HepG2 (cell line): ENCODE data around the gene IQCE. TPM values are rescaled to one million over a fixed set of nuclear protein-coding genes. Genes with fewer than 3 reads are reported as not detected.

Experiments used
- ATAC-seq: fragments of 200-7000 bp; cut with Tn5 transposase; 3 replicates; pipeline ENCODE4 v1.9.1; 2020; ENCODE audit warnings: mild to moderate bottlenecking, moderate library complexity
- BruUV-seq: library from RNA; stranded (reverse); fragments of 400-500 nt; replicated peaks from 2 replicates; lab custom pipeline; 2021; lab: Mats Ljungman, UMichigan
- CTCF ChIA-PET: fragments of 300-600 bp; formaldehyde crosslinking; extraction: SDS; loops from one replicate; lab custom pipeline; 2021; ENCODE audit warnings: low total read pairs, inconsistent platforms, low intra/inter-chr PET ratio; lab: Yijun Ruan, JAX
- POLR2A ChIA-PET: fragments of 350-600 bp; sonication (Branson Sonifier 250); formaldehyde crosslinking; loops from one replicate; lab custom pipeline; 2020; ENCODE audit warnings: antibody characterized with exemption, inconsistent platforms; lab: Yijun Ruan, JAX
- DNase-seq: peaks from one replicate; pipeline ENCODE4 v3.0.0-alpha.2; 2015; ENCODE audit warnings: low spot score
- FAIRE-seq: peaks from 3 replicates; lab custom pipeline; 2011; peaks lifted over from hg19 to GRCh38; lab: Jason Lieb, UNC
- H2AFZ ChIP-seq: one replicate; pipeline ENCODE4 v1.6.1; 2011; ENCODE audit warnings: low read length, inconsistent platforms
- H3K27ac ChIP-seq: fragments of 300-600 bp; 3 replicates; pipeline ENCODE4 v1.8.0; 2011; ENCODE audit warnings: mixed run types, mild to moderate bottlenecking, mixed read lengths, low read length, inconsistent platforms; ENCODE audit not compliant: insufficient read depth; ENCODE audit errors: extremely low read length
- H3K27me3 ChIP-seq, 2 experiments: fragments of 200-600 bp in 1 of 2; 2 replicates in 1 of 2; 3 replicates in 1 of 2; pipeline versions ENCODE4 v1.6.0 to v1.8.0; 2011; ENCODE audit warnings: low read length in 2 of 2, mild to moderate bottlenecking in 2 of 2, moderate library complexity in 2 of 2, inconsistent platforms in 1 of 2; ENCODE audit not compliant: insufficient read depth in 2 of 2, control insufficient read depth in 1 of 2
- H3K36me3 ChIP-seq, 2 experiments: fragments of 200-600 bp in 1 of 2; replicated peaks in 1 of 2; 2 replicates in 1 of 2; 3 replicates in 1 of 2; pipeline versions ENCODE4 v1.5.1 to v1.8.0; 2011; ENCODE audit warnings: low read length in 2 of 2, inconsistent platforms in 1 of 2; ENCODE audit not compliant: insufficient read depth in 2 of 2, control insufficient read depth in 1 of 2
- H3K4me1 ChIP-seq: 2 replicates; pipeline ENCODE4 v1.5.1; 2012; ENCODE audit warnings: low read length, inconsistent platforms; ENCODE audit not compliant: insufficient read depth
- H3K4me2 ChIP-seq: 2 replicates; pipeline ENCODE4 v1.6.0; 2011; ENCODE audit warnings: low read depth, low read length, inconsistent platforms
- H3K4me3 ChIP-seq, 3 experiments: fragments of 200-600 bp in 1 of 3; sonication (generic), shearing (Covaris generic) in 1 of 3; replicated peaks in 1 of 3; 2 replicates each; pipeline ENCODE4 v1.5.1; 2011 to 2016; ENCODE audit warnings: low read length in 3 of 3, inconsistent platforms in 2 of 3, low read depth in 2 of 3, mild to moderate bottlenecking in 2 of 3, control low read depth in 1 of 3, mixed read lengths in 1 of 3; ENCODE audit not compliant: insufficient read depth in 1 of 3
- H3K79me2 ChIP-seq: one replicate; pipeline ENCODE4 v1.6.1; 2011; ENCODE audit warnings: low read length, inconsistent platforms; ENCODE audit not compliant: insufficient read depth
- H3K9ac ChIP-seq: 2 replicates; pipeline ENCODE4 v1.6.0; 2011; ENCODE audit warnings: mild to moderate bottlenecking, low read depth, low read length, inconsistent platforms; ENCODE audit not compliant: insufficient read depth
- H3K9me3 ChIP-seq: 2 replicates; pipeline ENCODE4 v1.5.1; 2012; ENCODE audit warnings: mild to moderate bottlenecking, low read length
- H4K20me1 ChIP-seq: 2 replicates; pipeline ENCODE4 v1.6.0; 2011; ENCODE audit warnings: inconsistent platforms, mild to moderate bottlenecking, low read length, moderate library complexity; ENCODE audit not compliant: insufficient read depth
- ADNP ChIP-seq: sonication (generic); formaldehyde crosslinking; IDR thresholded peaks from 2 replicates; pipeline ENCODE4 v1.4.0; 2020; ENCODE audit warnings: missing genetic modification reagents
- ARNT ChIP-seq: fragments of 450-650 bp; IDR thresholded peaks from 2 replicates; pipeline ENCODE4 v1.6.1; 2017
- GATAD2A ChIP-seq: IDR thresholded peaks from 2 replicates; pipeline ENCODE4 v1.6.1; 2016
- GLI4 ChIP-seq: sonication (generic); formaldehyde crosslinking; IDR thresholded peaks from 2 replicates; pipeline ENCODE4 v1.5.1; 2020; ENCODE audit warnings: missing genetic modification reagents, mild to moderate bottlenecking, moderate library complexity, borderline replicate concordance
- MTF1 ChIP-seq: sonication (generic); formaldehyde crosslinking; IDR thresholded peaks from 2 replicates; pipeline ENCODE4 v1.5.0; 2020; ENCODE audit warnings: missing genetic modification reagents
- SMAD9 ChIP-seq: sonication (generic); formaldehyde crosslinking; IDR thresholded peaks from 2 replicates; pipeline ENCODE4 v1.5.1; 2020; ENCODE audit warnings: mild to moderate bottlenecking, missing genetic modification reagents
- ZKSCAN5 ChIP-seq: sonication (generic); formaldehyde crosslinking; IDR thresholded peaks from 2 replicates; pipeline ENCODE4 v1.5.1; 2020; ENCODE audit warnings: mild to moderate bottlenecking, missing genetic modification reagents
- ZNF10 ChIP-seq: sonication (generic); formaldehyde crosslinking; IDR thresholded peaks from 2 replicates; pipeline ENCODE4 v1.4.0; 2020; ENCODE audit warnings: mild to moderate bottlenecking, low read depth, missing genetic modification reagents, borderline replicate concordance
- ZNF138 ChIP-seq: sonication (generic); formaldehyde crosslinking; IDR thresholded peaks from 2 replicates; pipeline ENCODE4 v1.5.0; 2020; ENCODE audit warnings: mild to moderate bottlenecking, low read depth, missing genetic modification reagents
- ZNF670 ChIP-seq: sonication (generic); formaldehyde crosslinking; IDR thresholded peaks from 2 replicates; pipeline ENCODE4 v1.8.0; 2022; ENCODE audit warnings: mild to moderate bottlenecking, missing genetic modification reagents, borderline replicate concordance
- ZNF879 ChIP-seq: sonication (generic); formaldehyde crosslinking; IDR thresholded peaks from 2 replicates; pipeline ENCODE4 v1.8.1; 2023; ENCODE audit warnings: missing genetic modification reagents
- WGBS: methylation state at CpG from one replicate; pipeline ENCODE4 v1.1.6; 2017; ENCODE audit warnings: low lambda C conversion rate; 5-methylcytosine and 5-hydroxymethylcytosine counted together
- in situ Hi-C: cut with HindIII; loops from 2 replicates; pipeline ENCODE4 v1.10.0; 2017; ENCODE audit warnings: low pct_unique_long_range_greater_than_20kb; ENCODE audit not compliant: extremely low pct_ligation_motif_present
- intact Hi-C: fragments of 100-400 bp; cut with micrococcal nuclease; formaldehyde crosslinking; loops from one replicate; pipeline ENCODE4 v1.10.0; 2022; ENCODE audit not compliant: unreplicated experiment
- polyA plus RNA-seq, 8 experiments: library from polyadenylated mRNA; depleted of rRNA in 3 of 8; stranded (reverse) in 7 of 8; unstranded in 1 of 8; fragments of >200 nt; fragmentation: Illumina TruSeq in 4 of 8; extraction: Trizol in 4 of 8; gene quantifications; 2 replicates each; pipeline versions ENCODE4 v1.2.1 to v1.2.3, GENCODE V29; 2011 to 2016; ENCODE audit warnings: low read depth in 4 of 8, missing spikeins in 1 of 8, mixed read lengths in 1 of 8; ENCODE audit not compliant: insufficient read depth in 1 of 8
- total RNA-seq, 5 experiments: library from RNA; depleted of rRNA; stranded (reverse); fragments of >200 nt; fragmentation: Illumina TruSeq; extraction: Trizol; gene quantifications; 2 replicates each; pipeline ENCODE4 v1.2.3, GENCODE V29; 2016; ENCODE audit warnings: low read depth in 1 of 5
- TF ChIP-seq, protein P1 (sequence below): sonication (generic); formaldehyde crosslinking; IDR thresholded peaks from 2 replicates; pipeline ENCODE4 v1.4.0; 2020; ENCODE audit warnings: mild to moderate bottlenecking, missing genetic modification reagents, borderline replicate concordance
- TF ChIP-seq, protein P2 (sequence below): sonication (generic); formaldehyde crosslinking; IDR thresholded peaks from 2 replicates; pipeline ENCODE4 v1.5.0; 2020; ENCODE audit warnings: mild to moderate bottlenecking, missing genetic modification reagents, borderline replicate concordance
- TF ChIP-seq, protein P3 (sequence below): sonication (generic); formaldehyde crosslinking; IDR thresholded peaks from 2 replicates; pipeline ENCODE4 v1.5.0; 2020; ENCODE audit warnings: missing genetic modification reagents

IQCE gene
- total and polyA plus RNA-seq, 2 of the 13 experiments (the other 11 are each of a cell fraction or from before 2014, with no cell fraction given), result 1.5 to 2.5 TPM

DNA sequence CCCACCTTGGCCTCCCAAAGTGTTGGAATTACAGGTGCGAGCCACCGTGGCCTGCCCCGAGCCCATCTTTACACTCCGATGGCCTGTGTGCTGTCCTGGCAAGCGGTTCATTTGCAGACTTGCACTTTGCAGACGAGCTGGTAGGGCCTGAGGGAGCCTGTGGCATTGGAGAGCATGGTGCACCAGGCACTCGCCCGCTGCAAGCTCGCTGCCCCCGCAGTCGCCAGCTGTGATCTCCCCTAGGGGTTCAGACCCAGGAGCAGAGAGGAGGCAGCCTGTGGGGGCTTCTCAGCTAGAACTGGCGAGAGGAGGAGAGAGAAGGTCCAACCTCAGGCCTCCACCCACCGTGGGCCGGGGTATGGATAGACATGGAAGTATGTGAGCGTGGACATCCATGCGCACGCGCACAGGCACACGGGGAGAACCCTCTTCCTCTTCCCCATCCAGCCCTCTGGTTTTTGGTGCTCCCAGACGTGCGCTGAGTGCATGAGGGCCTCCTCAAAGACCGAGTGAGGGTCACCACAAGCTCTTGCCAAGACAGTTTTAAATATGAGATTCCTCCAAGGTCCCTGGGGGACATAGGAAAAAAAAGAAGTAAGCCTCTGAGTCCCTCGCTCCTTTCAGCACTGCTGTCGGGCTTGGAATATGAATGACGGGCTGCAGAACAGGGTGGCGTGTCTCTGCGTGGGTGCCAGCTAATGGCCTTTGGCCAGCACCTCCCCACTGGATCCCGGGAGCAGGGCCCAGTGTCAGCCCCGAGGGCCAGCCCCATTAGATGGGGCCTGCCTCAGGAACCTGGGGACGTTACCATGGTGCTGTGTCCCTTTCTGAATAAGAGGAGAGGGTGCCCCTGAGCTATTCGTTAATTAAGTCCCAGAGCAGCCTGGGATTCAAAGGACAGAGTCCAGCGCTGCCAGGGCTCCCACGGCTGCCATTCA, 57.9 kb downstream of the IQCE start:
- POLR2A ChIA-PET, result interaction anchor here (1.4 kb wide), 1 partner anchor 15 kb away, joined by 4 read pairs; the partner anchor contains the start of gene TTYH3
- H3K4me1 ChIP-seq, result peaks cover 79% of the 10 kb centered on the region
- TF ChIP-seq, protein P1, sequence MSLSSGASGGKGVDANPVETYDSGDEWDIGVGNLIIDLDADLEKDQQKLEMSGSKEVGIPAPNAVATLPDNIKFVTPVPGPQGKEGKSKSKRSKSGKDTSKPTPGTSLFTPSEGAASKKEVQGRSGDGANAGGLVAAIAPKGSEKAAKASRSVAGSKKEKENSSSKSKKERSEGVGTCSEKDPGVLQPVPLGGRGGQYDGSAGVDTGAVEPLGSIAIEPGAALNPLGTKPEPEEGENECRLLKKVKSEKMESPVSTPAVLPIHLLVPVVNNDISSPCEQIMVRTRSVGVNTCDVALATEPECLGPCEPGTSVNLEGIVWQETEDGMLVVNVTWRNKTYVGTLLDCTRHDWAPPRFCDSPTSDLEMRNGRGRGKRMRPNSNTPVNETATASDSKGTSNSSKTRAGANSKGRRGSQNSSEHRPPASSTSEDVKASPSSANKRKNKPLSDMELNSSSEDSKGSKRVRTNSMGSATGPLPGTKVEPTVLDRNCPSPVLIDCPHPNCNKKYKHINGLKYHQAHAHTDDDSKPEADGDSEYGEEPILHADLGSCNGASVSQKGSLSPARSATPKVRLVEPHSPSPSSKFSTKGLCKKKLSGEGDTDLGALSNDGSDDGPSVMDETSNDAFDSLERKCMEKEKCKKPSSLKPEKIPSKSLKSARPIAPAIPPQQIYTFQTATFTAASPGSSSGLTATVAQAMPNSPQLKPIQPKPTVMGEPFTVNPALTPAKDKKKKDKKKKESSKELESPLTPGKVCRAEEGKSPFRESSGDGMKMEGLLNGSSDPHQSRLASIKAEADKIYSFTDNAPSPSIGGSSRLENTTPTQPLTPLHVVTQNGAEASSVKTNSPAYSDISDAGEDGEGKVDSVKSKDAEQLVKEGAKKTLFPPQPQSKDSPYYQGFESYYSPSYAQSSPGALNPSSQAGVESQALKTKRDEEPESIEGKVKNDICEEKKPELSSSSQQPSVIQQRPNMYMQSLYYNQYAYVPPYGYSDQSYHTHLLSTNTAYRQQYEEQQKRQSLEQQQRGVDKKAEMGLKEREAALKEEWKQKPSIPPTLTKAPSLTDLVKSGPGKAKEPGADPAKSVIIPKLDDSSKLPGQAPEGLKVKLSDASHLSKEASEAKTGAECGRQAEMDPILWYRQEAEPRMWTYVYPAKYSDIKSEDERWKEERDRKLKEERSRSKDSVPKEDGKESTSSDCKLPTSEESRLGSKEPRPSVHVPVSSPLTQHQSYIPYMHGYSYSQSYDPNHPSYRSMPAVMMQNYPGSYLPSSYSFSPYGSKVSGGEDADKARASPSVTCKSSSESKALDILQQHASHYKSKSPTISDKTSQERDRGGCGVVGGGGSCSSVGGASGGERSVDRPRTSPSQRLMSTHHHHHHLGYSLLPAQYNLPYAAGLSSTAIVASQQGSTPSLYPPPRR (CRISPR knock-in tag), result no peak
- no peak for TF ChIP-seq ARNT
- TF ChIP-seq ADNP, result no peak
- TF ChIP-seq GLI4 (CRISPR knock-in tag), result no peak
- TF ChIP-seq, protein P2, sequence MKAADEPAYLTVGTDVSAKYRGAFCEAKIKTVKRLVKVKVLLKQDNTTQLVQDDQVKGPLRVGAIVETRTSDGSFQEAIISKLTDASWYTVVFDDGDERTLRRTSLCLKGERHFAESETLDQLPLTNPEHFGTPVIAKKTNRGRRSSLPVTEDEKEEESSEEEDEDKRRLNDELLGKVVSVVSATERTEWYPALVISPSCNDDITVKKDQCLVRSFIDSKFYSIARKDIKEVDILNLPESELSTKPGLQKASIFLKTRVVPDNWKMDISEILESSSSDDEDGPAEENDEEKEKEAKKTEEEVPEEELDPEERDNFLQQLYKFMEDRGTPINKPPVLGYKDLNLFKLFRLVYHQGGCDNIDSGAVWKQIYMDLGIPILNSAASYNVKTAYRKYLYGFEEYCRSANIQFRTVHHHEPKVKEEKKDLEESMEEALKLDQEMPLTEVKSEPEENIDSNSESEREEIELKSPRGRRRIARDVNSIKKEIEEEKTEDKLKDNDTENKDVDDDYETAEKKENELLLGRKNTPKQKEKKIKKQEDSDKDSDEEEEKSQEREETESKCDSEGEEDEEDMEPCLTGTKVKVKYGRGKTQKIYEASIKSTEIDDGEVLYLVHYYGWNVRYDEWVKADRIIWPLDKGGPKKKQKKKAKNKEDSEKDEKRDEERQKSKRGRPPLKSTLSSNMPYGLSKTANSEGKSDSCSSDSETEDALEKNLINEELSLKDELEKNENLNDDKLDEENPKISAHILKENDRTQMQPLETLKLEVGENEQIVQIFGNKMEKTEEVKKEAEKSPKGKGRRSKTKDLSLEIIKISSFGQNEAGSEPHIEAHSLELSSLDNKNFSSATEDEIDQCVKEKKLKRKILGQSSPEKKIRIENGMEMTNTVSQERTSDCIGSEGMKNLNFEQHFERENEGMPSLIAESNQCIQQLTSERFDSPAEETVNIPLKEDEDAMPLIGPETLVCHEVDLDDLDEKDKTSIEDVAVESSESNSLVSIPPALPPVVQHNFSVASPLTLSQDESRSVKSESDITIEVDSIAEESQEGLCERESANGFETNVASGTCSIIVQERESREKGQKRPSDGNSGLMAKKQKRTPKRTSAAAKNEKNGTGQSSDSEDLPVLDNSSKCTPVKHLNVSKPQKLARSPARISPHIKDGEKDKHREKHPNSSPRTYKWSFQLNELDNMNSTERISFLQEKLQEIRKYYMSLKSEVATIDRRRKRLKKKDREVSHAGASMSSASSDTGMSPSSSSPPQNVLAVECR (CRISPR knock-in tag), result no peak
- no peak for TF ChIP-seq SMAD9 (CRISPR knock-in tag)
- no peak for TF ChIP-seq ZNF138 (CRISPR knock-in tag)
- TF ChIP-seq GATAD2A (CRISPR knock-in tag), result no peak
- no peak for TF ChIP-seq ZKSCAN5
- no peak for TF ChIP-seq ZNF879 (CRISPR knock-in tag)
- TF ChIP-seq, protein P3, sequence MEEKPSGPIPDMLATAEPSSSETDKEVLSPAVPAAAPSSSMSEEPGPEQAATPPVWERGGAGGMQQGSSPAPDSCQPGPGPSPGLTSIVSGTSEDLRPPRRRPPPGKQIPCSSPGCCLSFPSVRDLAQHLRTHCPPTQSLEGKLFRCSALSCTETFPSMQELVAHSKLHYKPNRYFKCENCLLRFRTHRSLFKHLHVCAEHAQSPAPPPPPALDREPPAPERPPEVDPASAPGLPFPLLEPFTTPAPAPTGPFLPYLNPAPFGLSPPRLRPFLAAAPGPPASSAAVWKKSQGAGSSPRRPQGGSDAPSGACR, result no peak
- no peak for TF ChIP-seq ZNF10 (CRISPR knock-in tag)
- TF ChIP-seq ZNF670, result no peak
- no peak for TF ChIP-seq MTF1

More for the DNA sequence above, 57.9 kb downstream of the IQCE start:
- Histone ChIP-seq H3K9me3 (no peaks in the 10 kb centered on the region), H4K20me1 (no peaks in the 10 kb centered on the region), H3K4me3 (no peak overlapping the region), H2AFZ (no peak overlapping the region), H3K4me2 (no peak overlapping the region), H3K27ac (no peak overlapping the region), H3K27me3 (no peaks in the 10 kb centered on the region; a peak in 1 of 5 replicates), H3K9ac (no peak overlapping the region), H3K36me3 (no peaks in the 10 kb centered on the region; a peak in 1 of 5 replicates), H3K79me2 (peaks cover 8% of the 10 kb centered on the region)
- ATAC-seq, result no peak
- intact Hi-C loops, result no loop called here
- in situ Hi-C loops, result no loop called here
- DNase-seq, result no peak
- CTCF ChIA-PET, result no interaction called here
- BruUV-seq, result no TSS peak
- WGBS, result 89% methylated on average over 14 of the region's 33 CpGs
- no peak for FAIRE-seq
